ENCODE results near the gene PRR23E.
A peak's percentile ranks its signal among the peaks of the same experiment; 100 is the strongest.

The PRR23E gene

GRCh38 chr3:127228866-127229265 lies 35.9 kb downstream of the PRR23E start:
- no peak for DNase-seq (ENCODE audit: low spot score)

GRCh38 chr3:127233371-127233770 lies 40.4 kb downstream of the PRR23E start:
- no peak for DNase-seq (ENCODE audit: low spot score)

- no peak for DNase-seq (ENCODE audit: low spot score)
These were observed 41.8 kb downstream of the PRR23E start for GRCh38 chr3:127234778-127235177.

DNA sequence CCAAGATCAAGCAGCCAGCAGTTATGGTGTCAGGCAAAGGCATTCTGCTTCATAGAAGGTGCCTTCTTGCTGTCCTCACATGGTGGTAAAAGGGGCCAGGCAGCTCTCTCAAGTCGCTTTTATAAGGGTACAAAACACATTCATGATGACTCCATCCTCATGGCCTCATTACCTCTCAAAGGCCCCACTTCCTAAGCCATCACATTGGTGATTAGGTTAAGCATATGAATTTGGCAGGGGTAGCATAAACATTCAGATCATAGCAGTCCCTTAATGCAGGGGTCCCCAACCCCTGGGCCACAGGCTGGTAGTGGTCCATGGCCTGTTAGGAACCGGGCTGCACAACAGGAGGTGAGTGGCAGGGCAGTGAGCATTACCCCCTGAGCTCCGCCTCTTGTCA lies 42.8 kb downstream of the PRR23E start:
- DNase-seq (ENCODE audit: low spot score): no peak

DNA sequence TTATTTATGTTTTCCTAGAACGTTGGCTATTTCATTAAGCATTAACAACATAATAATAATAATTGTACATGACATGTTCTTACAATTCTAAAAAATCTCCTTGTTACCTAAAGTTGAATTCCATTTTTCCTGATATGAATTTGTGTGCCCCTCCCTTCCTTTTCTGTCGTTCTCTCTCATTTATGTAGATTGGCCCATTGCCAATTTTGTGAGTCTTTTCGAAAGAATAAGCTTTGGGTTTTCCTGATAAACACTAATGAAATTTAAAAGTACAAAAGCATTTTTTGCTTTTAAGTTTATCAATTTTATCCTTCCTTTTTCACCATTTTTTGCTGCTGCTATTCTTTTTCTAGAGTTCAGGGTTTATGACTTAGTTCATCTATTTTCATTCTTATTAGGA lies 44.9 kb downstream of the PRR23E start:
- DNase-seq (ENCODE audit: low spot score): peak; percentile 4

GRCh38 chr3:127238602-127239001 lies 45.7 kb downstream of the PRR23E start:
- no peak for DNase-seq (ENCODE audit: low spot score)

DNA sequence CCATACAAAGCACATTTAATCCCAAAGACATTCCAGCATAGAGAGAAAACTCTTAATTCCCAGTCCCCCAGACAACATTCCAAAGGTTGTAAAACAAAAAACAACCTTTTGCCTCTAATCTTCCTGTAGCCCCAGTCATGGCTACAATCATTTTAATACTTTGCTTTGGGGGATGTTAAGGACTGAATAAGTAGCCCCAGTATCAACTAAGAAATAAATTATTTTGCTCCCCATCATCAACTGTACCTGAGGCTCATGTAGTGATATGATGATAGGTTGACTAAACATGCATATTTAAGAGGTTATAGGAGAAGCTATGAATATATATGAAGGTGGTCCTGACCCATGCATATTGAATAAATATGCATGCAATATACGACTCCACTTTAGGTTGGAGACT lies 54.4 kb downstream of the PRR23E start:
- DNase-seq (ENCODE audit: low spot score): no peak
